Stimulated activated naive CD8-positive, alpha-beta T cell treated with anti-CD3 and anti-CD28 coated beads, Interleukin-15, amount 100 ng/mL, for 72 hours (primary cell): ENCODE results near the gene OR1B1.
"Not testable (repeated sequence)": the region's sequence is repeated elsewhere in the genome, so short reads cannot be mapped to it uniquely, and the experiment has no call there.

ENCODE experiments used
- ATAC-seq: fragments of 150-1000 bp; cut with Tn5 transposase; 2 replicates; pipeline ENCODE4 v1.10.0; 2021; ENCODE audit warnings: mild to moderate bottlenecking, moderate library complexity
- DNase-seq, 2 donors: peaks; one replicate each; pipeline ENCODE4 v3.0.0; 2021 to 2022
- H3K27ac Mint-ChIP-seq, 2 donors: one replicate each; pipeline ENCODE4 v1.8.0; 2022; ENCODE audit warnings: mild to moderate bottlenecking in 2 of 2, mixed read lengths in 2 of 2, moderate library complexity in 2 of 2
- H3K27me3 Mint-ChIP-seq: one replicate; pipeline ENCODE4 v1.8.0; 2022; ENCODE audit warnings: mixed read lengths
- H3K4me1 Mint-ChIP-seq: one replicate; pipeline ENCODE4 v1.8.0; 2022; ENCODE audit warnings: mild to moderate bottlenecking, mixed read lengths
- H3K4me3 Mint-ChIP-seq, 2 donors: one replicate each; pipeline ENCODE4 v1.8.0; 2022; ENCODE audit warnings: mild to moderate bottlenecking in 2 of 2, mixed read lengths in 2 of 2, moderate library complexity in 1 of 2
- H3K9me3 Mint-ChIP-seq, 2 donors: one replicate each; pipeline ENCODE4 v1.8.0; 2022; ENCODE audit warnings: mixed read lengths in 2 of 2

Gene OR1B1

DNA sequence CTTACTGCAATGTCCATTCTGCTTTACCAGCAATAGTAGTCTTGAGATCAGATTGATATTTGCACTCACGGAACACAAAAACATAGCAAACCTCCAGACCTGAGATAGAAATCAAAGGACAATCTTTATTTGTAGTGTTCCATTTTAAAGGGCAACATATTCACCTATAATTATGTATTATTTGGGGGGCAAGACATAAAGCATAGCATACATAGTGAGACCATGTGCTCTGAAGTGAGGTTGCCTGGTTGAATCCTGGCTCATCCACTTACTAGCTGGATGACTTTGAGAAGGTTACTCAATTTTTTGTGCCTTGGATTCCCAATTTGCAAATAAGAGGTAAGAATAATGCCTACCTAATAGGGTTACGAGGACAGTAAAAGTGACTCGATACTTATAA lies at the start of gene OR1B1:
Gene OR1B1 (minus strand): TSS at position 101 of the 400 bp plus-strand sequence.
- H3K27me3 Mint-ChIP-seq: peaks cover 16% of the 10 kb centered on the region
- no peaks in the 10 kb centered on the region for H3K9me3 Mint-ChIP-seq
- DNase-seq: no peak
- H3K4me3 Mint-ChIP-seq: no peak within 1 kb of the TSS
- ATAC-seq: no peak
- H3K4me1 Mint-ChIP-seq: no peaks in the 10 kb centered on the region
- H3K27ac Mint-ChIP-seq: no peak within 1 kb of the TSS

DNA sequence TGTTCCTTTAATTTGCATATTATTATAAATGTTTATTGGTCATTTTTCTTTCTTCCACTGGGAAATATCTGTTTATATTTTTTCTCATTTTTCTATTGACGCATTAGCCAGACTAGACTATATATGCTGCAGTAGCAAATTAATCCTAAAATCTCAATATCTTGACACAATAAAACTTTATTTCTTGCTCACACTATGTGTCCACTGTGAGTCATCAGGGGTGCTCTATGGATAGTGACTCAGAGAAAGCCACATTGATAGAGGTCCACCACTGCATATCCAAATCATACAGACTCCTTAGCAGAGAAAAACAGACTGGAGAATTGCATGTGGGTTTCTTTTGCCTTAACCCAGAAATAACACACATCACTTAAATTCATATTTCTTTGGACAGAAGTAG lies 38.3 kb upstream of the OR1B1 start:
- H3K9me3 Mint-ChIP-seq: peaks cover 17 to 20% of the 10 kb centered on the region in 2 donors
- no peak overlapping the region for H3K27ac Mint-ChIP-seq
- no peak overlapping the region for H3K4me3 Mint-ChIP-seq
- no peak for DNase-seq
- H3K4me1 Mint-ChIP-seq: no peaks in the 10 kb centered on the region
- H3K27me3 Mint-ChIP-seq: no peaks in the 10 kb centered on the region
- ATAC-seq: no peak

DNA sequence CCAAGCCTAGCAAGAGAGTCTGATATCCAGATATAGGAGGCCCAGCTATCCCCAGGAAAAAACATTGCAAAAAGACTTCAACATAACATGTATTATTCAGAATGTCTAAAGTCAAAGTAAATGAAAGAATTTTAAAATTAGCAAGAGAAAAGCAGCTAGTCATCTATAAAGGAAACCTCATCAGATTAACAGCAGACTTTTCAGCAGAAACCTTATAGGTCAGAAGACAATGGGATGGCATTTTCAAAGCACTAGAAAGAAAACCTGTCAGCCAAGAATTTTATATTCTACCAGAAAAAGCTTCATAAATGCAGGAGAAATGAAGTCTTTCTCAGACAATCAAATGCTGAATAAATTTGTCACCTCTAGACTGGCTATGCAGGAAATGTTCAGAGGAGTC lies 27.4 kb upstream of the OR1B1 start:
- no peak for DNase-seq
- Mint-ChIP-seq H3K4me1 (peaks cover 6% of the 10 kb centered on the region), H3K9me3 (peaks cover 26 to 44% of the 10 kb centered on the region in 2 donors), H3K4me3 (no peak overlapping the region), H3K27me3 (no peaks in the 10 kb centered on the region), H3K27ac (no peak overlapping the region)
- no peak for ATAC-seq

DNA sequence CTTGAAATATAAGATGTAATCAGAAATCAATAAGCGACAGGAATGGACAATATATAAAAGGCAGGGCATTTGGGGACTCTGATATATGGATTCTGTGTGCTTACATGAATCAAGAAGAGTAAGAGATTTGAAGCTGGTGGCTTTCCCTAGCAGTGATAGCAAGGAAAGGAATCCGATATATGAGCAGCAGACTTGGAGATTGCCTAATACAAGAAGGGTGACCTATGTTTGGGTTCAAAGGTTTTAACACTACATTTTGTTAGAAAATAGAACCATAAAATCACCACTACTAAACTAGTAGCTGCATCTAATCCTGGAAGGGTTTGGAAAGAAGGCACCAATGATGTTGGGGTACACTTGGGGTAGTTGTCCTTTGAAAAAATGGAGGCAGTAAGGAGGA lies 15.1 kb upstream of the OR1B1 start:
- H3K4me1 Mint-ChIP-seq: no peaks in the 10 kb centered on the region
- DNase-seq: no peak
- H3K27ac Mint-ChIP-seq: no peak overlapping the region
- no peak overlapping the region for H3K4me3 Mint-ChIP-seq
- no peaks in the 10 kb centered on the region for H3K27me3 Mint-ChIP-seq
- no peak for ATAC-seq
- H3K9me3 Mint-ChIP-seq: peaks cover 18 to 27% of the 10 kb centered on the region in 2 donors

DNA sequence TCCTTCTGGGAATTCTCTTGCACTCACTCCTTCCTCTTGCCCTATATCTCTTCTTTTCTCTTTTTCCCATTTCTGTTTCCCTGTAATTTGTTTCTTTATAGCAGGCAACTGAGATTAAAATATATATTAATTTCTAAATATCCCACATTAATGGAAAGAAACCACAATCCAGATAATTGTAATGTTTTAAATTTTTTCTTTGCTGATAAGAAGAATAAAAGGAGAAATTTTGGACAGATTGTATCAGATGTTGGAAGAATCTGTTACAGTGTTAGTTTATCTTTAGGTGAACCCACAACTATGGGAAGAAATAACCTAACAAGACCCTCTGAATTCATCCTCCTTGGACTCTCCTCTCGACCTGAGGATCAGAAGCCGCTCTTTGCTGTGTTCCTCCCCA lies 4.0 kb upstream of the OR1B1 start, which contains the start of gene OR1L1:
Gene OR1L1 (plus strand): TSS at position 301 of the 400 bp plus-strand sequence. CDS start 0 bp downstream, at position 301.
- H3K4me3 Mint-ChIP-seq: no peak within 1 kb of the TSS
- peaks cover 5 to 13% of the 10 kb centered on the region in 2 donors for H3K9me3 Mint-ChIP-seq
- ATAC-seq (no peak), DNase-seq (no peak)
- no peak within 1 kb of the TSS for H3K27ac Mint-ChIP-seq
- H3K27me3 Mint-ChIP-seq: peaks cover 23% of the 10 kb centered on the region
- no peaks in the 10 kb centered on the region for H3K4me1 Mint-ChIP-seq

DNA sequence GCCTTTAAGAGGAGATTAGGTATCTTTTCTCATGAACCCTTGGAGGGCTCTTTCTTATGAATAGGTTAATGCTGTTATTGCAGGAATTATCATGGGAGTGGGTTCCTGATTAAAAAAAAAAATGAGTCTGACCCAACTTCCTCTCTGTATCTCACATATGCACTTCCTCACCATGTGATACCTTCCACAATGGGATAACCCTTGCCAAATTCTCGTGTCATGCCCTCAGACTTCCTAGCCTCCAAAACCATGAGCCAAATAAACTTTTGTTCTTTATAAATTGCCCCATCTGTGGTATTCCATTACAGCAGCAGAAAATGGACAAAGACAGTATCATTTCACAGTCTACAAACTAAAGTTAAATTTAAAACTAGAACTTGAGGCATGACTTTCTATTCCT lies 1.0 kb downstream of the OR1B1 start:
- Mint-ChIP-seq H3K4me3 (no peak overlapping the region), H3K27ac (no peak overlapping the region), H3K4me1 (no peaks in the 10 kb centered on the region), H3K9me3 (no peaks in the 10 kb centered on the region), H3K27me3 (peaks cover 5% of the 10 kb centered on the region)
- ATAC-seq (no peak), DNase-seq (no peak)

DNA sequence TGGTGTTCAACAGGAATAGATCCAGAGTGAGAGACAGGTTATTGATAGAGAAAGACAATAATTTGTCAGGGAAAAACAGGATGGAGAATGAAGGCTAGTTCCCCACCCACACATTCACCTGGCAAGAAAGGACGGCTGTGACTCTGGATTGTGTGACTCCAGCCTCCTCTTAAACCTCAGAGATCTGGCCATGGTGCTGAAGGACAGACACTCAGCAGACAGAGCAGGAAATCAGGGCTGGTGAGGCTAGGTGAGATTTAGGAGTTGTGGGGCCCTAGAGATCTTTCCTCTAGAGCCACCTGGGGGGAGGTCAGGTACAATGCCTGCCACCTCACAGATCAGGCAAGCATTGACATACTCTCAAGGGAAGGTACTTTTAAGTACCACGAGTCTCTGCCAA lies 15.2 kb downstream of the OR1B1 start:
- ATAC-seq (no peak), DNase-seq (no peak)
- Mint-ChIP-seq H3K4me3 (no peak overlapping the region), H3K27ac (no peak overlapping the region), H3K4me1 (no peaks in the 10 kb centered on the region), H3K27me3 (peaks cover 7% of the 10 kb centered on the region), H3K9me3 (peaks cover 18 to 34% of the 10 kb centered on the region in 2 donors)

DNA sequence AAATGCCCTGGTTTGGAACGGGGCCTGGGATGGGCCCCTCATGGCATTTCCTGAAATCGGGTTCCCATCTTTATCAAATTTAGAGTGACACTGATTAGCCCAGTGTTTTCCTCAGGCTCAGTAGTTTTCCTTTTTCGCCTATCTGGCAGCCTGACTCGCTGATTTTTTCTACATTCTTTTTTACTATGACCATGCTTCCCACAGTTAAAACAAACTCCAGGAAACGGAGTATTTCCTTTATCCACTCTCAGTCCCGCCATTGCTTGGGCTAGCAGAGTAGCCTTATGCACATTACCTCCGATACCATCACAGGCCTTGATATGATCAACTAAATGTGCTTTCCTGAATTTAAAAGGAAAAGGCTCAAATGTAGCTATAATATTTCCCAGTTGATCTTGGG lies 37.4 kb downstream of the OR1B1 start:
- no peaks in the 10 kb centered on the region for H3K4me1 Mint-ChIP-seq
- no peak for ATAC-seq
- no peak for DNase-seq
- H3K9me3 Mint-ChIP-seq: peaks cover 0 to 11% of the 10 kb centered on the region in 2 donors
- no peak overlapping the region for H3K4me3 Mint-ChIP-seq
- H3K27ac Mint-ChIP-seq: peak overlapping the region in 1 of 2 donors; percentile 16
- H3K27me3 Mint-ChIP-seq: peaks cover 12% of the 10 kb centered on the region

DNA sequence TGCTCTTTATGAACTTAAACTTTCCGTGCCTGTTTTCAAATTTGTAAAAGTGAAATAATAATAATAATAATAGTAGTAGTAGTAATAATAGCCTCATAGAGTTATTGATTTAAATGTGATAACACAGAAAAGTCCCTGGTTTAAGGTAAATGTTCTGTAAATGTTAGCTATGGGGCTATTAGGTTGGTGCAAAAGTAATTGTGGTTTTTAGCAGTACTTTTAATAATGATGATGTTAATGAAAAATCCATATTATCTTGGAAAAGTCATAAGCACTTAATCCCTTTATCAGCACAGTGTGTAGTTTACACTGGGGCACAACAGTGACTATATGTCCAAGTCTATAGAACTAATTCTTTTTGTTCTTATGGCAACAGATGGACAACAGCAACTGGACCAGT lies 43.1 kb downstream of the OR1B1 start, which contains the start of gene OR1Q1:
Gene OR1Q1 (plus strand): TSS at position 377 of the 400 bp plus-strand sequence. CDS start 0 bp downstream, at position 377.
- H3K27ac Mint-ChIP-seq: peak within 1 kb of the TSS in 1 of 2 donors; percentile 90
- H3K27me3 Mint-ChIP-seq: peaks cover 13% of the 10 kb centered on the region
- no peaks in the 10 kb centered on the region for H3K4me1 Mint-ChIP-seq
- H3K4me3 Mint-ChIP-seq: no peak within 1 kb of the TSS
- H3K9me3 Mint-ChIP-seq: peaks cover 0 to 8% of the 10 kb centered on the region in 2 donors
- ATAC-seq: no peak
- no peak for DNase-seq

DNA sequence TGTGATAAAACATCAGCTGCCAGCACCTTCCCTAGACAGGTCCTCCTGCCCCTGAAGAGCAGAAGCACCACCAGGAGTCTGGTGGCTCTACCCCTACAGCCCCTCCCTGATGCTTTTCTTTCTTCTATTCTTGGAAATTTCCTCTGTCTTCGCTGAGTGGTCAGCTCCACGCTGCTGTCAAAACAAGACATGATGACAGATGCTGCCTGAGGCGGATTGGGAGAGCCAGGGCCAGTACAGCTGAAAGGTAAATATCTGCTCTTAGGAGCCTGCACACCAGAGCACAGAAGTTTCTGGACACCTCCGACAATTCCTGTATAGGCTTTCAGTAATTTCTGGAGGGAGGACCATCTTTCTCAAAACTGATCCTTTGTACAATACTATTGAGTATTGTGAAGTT lies 47.6 kb downstream of the OR1B1 start:
- H3K4me3 Mint-ChIP-seq: no peak overlapping the region
- peak overlapping the region in 1 of 2 donors; percentile 27 for H3K27ac Mint-ChIP-seq
- H3K9me3 Mint-ChIP-seq: peaks cover 0 to 1% of the 10 kb centered on the region in 2 donors

DNA sequence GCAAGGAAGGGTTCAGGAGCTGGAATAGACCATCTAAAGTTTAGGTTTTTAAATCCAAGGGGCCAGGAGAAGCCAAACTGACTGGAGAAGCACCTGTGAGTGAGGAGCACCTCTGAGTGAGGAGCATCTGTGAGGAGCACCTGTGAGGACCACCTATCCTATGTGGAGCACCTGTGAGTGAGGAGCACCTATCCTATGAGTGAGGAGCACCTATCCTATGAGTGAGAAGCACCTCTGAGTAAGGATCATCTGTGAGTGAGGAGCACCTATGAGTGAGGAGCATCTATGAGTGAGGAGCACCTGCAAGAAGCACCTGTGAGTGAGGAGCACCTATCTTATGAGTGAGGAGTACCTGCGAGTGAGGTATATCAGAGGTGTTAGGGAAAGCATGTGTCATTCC lies 50.8 kb downstream of the OR1B1 start:
- Mint-ChIP-seq H3K9me3 (peaks cover 0 to 4% of the 10 kb centered on the region in 2 donors), H3K4me3 (no peak overlapping the region), H3K4me1 (no peaks in the 10 kb centered on the region), H3K27me3 (peaks cover 20% of the 10 kb centered on the region), H3K27ac (no peak overlapping the region)
- no peak for ATAC-seq
- DNase-seq: no peak

More for the DNA sequence above, 47.6 kb downstream of the OR1B1 start:
- DNase-seq (no peak), ATAC-seq (no peak)
- peaks cover 13% of the 10 kb centered on the region for H3K27me3 Mint-ChIP-seq
- H3K4me1 Mint-ChIP-seq: no peaks in the 10 kb centered on the region

DNA sequence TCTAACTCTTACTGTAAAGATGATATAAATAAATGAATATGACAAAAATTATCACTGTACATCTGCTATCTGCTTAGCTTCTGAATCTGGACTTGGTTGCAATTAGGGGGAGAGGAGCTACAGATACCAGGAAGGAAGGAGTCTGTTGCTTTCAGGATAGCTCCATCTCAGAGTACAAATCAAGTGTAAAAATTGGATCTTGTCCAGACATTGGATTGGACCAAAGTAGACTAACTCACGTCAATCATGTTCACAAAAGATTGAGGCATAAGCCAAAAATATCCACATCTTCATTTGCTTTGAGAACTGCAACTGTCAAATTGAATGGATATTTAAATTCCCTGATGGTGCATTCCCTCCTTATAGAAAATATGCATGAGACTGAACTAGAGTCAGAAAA lies 51.7 kb downstream of the OR1B1 start:
- no peak overlapping the region for H3K27ac Mint-ChIP-seq
- H3K4me3 Mint-ChIP-seq: no peak overlapping the region
- H3K27me3 Mint-ChIP-seq: peaks cover 15% of the 10 kb centered on the region
- no peaks in the 10 kb centered on the region for H3K4me1 Mint-ChIP-seq
- ATAC-seq (no peak), DNase-seq (no peak)
- H3K9me3 Mint-ChIP-seq: peaks cover 3 to 13% of the 10 kb centered on the region in 2 donors

DNA sequence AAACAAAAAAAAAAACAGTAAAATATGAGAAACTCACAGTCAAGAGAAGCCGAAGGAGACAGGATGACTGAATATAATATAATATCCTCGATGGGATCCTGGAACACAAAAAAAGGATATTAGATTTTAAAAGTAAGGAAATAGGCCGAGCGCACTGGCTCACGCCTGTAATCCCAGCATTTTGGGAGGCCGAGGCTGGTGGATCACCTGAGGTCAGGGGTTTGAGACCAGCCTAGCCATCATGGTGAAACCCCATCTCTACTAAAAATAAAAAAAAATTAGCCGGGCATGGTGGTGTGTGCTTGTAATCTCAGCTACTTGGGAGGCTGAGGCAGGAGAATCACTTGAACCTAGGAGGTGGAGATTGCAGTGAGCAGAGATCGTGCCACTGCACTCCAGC lies 74.1 kb downstream of the OR1B1 start, which contains the start of gene OR1L8:
Gene OR1L8 (minus strand): TSS at position 101 of the 400 bp plus-strand sequence. CDS start 14,907 bp downstream, outside the sequence.
- not testable (repeated sequence) for ATAC-seq, DNase-seq, H3K27ac Mint-ChIP-seq, H3K4me3 Mint-ChIP-seq, H3K9me3 Mint-ChIP-seq, H3K27me3 Mint-ChIP-seq, H3K4me1 Mint-ChIP-seq

DNA sequence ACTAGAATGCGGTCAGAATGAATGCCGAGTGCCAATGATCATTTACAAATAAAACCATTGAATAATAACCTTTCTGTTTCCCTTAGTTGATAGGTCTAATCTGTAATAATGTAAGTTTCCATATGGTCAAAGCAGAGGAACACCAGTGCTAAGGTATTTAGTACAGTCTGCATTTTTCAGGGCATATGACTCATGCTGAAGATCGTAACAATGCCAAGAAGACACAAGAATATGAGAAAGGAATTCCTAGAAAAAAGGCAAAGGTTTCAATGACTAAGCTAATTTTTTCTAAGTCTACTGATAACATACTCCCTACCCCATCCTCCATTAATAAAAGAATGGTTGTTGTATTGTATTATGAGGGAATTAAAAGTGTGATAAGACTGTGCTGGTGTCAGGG lies 77.1 kb downstream of the OR1B1 start:
- Mint-ChIP-seq H3K27me3 (peaks cover 5% of the 10 kb centered on the region), H3K9me3 (peaks cover 0 to 5% of the 10 kb centered on the region in 2 donors), H3K27ac (no peak overlapping the region), H3K4me1 (no peaks in the 10 kb centered on the region), H3K4me3 (no peak overlapping the region)
- DNase-seq (no peak), ATAC-seq (no peak)

DNA sequence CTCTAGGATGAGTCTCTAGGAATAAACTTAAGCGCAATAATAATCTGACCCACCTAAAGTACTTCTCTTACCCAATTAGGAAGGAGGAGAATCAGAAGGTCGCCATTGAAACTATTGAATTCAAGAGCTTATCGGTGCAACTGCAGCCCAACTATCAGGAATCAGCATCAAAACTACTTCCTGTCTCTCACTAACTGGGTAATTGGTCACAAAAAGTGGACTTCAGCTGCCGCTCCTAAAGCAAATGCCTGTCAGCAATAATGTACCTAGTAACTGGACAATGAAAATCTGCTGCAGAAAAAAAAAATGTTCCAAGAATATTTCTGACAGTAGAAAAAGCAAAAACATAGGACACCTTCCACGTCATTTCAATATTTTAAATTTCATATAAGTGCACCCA lies 77.6 kb downstream of the OR1B1 start:
- ATAC-seq (no peak), DNase-seq (no peak)
- no peaks in the 10 kb centered on the region for H3K4me1 Mint-ChIP-seq
- no peak overlapping the region for H3K4me3 Mint-ChIP-seq
- H3K27me3 Mint-ChIP-seq: no peaks in the 10 kb centered on the region
- no peak overlapping the region for H3K27ac Mint-ChIP-seq
- H3K9me3 Mint-ChIP-seq: peaks cover 0 to 5% of the 10 kb centered on the region in 2 donors
